Measurements from ENCODE around the gene SWT1.

DNA sequence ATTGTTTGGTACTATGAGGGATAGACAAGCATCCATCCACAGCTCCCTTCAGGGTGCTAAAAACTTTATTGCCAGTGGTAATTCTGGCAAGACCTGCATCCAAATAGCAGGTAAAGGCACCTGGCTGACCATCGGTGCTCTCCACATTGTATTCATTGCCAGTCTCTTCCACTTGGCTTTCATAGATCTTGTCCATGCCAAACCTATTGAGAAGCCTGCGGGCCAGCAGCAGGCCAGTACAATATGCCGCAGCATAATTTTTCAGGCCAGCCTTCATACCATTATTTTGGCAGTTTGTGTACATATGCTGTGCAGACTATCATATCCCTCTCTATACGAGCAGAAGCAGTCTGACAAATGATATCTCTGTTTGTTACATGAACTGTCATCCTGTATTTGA lies 70.2 kb downstream of the SWT1 start:
- TF ChIP-seq CTCF (IDR thresholded peaks at IDR 0.05) (no peak), POLR2A (IDR thresholded peaks at IDR 0.05) (no peak)
